Colonic mucosa (tissue), 4 donors: ENCODE data around the gene STX4. TPM values are rescaled to one million over a fixed set of nuclear protein-coding genes. Genes with fewer than 3 reads are reported as not detected.
"Not testable (repeated sequence)": the region's sequence is repeated elsewhere in the genome, so short reads cannot be mapped to it uniquely, and the experiment has no call there.

ENCODE experiments used
- DNase-seq: peaks from one replicate; pipeline ENCODE4 v3.0.0-alpha.2; 2020
- H3K27ac ChIP-seq: fragments of 200-600 bp; one replicate; pipeline ENCODE4 v1.8.0; 2021
- H3K27me3 ChIP-seq: fragments of 200-600 bp; one replicate; pipeline ENCODE4 v1.8.0; 2021
- H3K36me3 ChIP-seq: fragments of 200-600 bp; one replicate; pipeline ENCODE4 v1.8.0; 2021
- H3K4me1 ChIP-seq: fragments of 200-600 bp; one replicate; pipeline ENCODE4 v1.8.0; 2021; ENCODE audit warnings: mild to moderate bottlenecking
- H3K4me3 ChIP-seq: fragments of 200-600 bp; one replicate; pipeline ENCODE4 v1.8.0; 2021
- H3K9ac ChIP-seq, 2 donors: one replicate each; pipeline ENCODE4 v1.7.0; 2013; ENCODE audit warnings: control low read depth in 2 of 2, low read depth in 2 of 2, low read length in 2 of 2
- H3K9me3 ChIP-seq: fragments of 200-600 bp; one replicate; pipeline ENCODE4 v1.8.0; 2021
- CTCF ChIP-seq: fragments of 200-600 bp; IDR thresholded peaks from one replicate; pipeline ENCODE4 v1.8.0; 2022; ENCODE audit warnings: antibody characterized with exemption, mild to moderate bottlenecking
- intact Hi-C: fragments of 100-400 bp; cut with DNase I; formaldehyde crosslinking; loops from one replicate; pipeline ENCODE4 v1.14.1; 2022
- total RNA-seq, 2 donors: library from RNA; stranded (reverse); fragmentation: NEBNext Ultra II Directional in 1 of 2; extraction: Animal tissue kit (Norgen Biotek cat#: 25700) in 1 of 2; gene quantifications; one replicate each; pipeline ENCODE4 v1.2.1, GENCODE V29; 2021
- donor health status: healthy.
- donor health status: DM: no; HTN: no; CAD: no.
- donor health status: DM: no; HTN: no; CAD: no.

STX4 gene
- total RNA-seq, 2 donors from 2014 or later, result 70.8 to 71.4 TPM

GRCh38 chr16:31008551-31008950 lies 24.8 kb upstream of the STX4 start:
- Histone ChIP-seq H3K9ac (no peak overlapping the region), H3K9me3 (no peaks in the 10 kb centered on the region), H3K4me1 (no peaks in the 10 kb centered on the region), H3K27me3 (peaks cover 10% of the 10 kb centered on the region), H3K36me3 (no peaks in the 10 kb centered on the region), H3K4me3 (no peak overlapping the region), H3K27ac (no peak overlapping the region)
- TF ChIP-seq CTCF, result no peak
- DNase-seq, result no peak
- intact Hi-C loops, result no loop called here

- Histone ChIP-seq H3K27me3 (peaks cover 10% of the 10 kb centered on the region), H3K27ac (no peak overlapping the region), H3K4me3 (no peak overlapping the region), H3K36me3 (no peaks in the 10 kb centered on the region), H3K9ac (no peak overlapping the region), H3K4me1 (no peaks in the 10 kb centered on the region), H3K9me3 (no peaks in the 10 kb centered on the region)
- no peak for TF ChIP-seq CTCF
- no peak for DNase-seq
- intact Hi-C loops, result no loop called here
These were observed 24.2 kb upstream of the STX4 start for GRCh38 chr16:31009120-31009519.

- no peak overlapping the region for H3K4me3 ChIP-seq
- DNase-seq, result no peak
- H3K27me3 ChIP-seq, result peaks cover 10% of the 10 kb centered on the region
- intact Hi-C loops, result no loop called here
- no peak overlapping the region for H3K27ac ChIP-seq
- H3K4me1 ChIP-seq, result no peaks in the 10 kb centered on the region
- no peaks in the 10 kb centered on the region for H3K9me3 ChIP-seq
- H3K9ac ChIP-seq, result no peak overlapping the region
- H3K36me3 ChIP-seq, result no peaks in the 10 kb centered on the region
- TF ChIP-seq CTCF, result no peak
These were observed 23.3 kb upstream of the STX4 start for GRCh38 chr16:31009894-31010584.

GRCh38 chr16:31010585-31011325 lies 22.6 kb upstream of the STX4 start, which contains the start of gene STX1B:
Gene STX1B (minus strand): TSS chr16:31010638. CDS start chr16:31010396, 242 bp downstream.
- Histone ChIP-seq H3K9me3 (no peaks in the 10 kb centered on the region), H3K36me3 (no peaks in the 10 kb centered on the region), H3K27ac (no peak within 1 kb of the TSS), H3K9ac (no peak within 1 kb of the TSS), H3K27me3 (peaks cover 10% of the 10 kb centered on the region), H3K4me3 (no peak within 1 kb of the TSS), H3K4me1 (no peaks in the 10 kb centered on the region)
- no peak for TF ChIP-seq CTCF
- DNase-seq, result no peak
- intact Hi-C loops, result no loop called here

- DNase-seq, H3K36me3 ChIP-seq, H3K27ac ChIP-seq, H3K4me1 ChIP-seq, H3K4me3 ChIP-seq, intact Hi-C loops, H3K27me3 ChIP-seq, H3K9me3 ChIP-seq, H3K9ac ChIP-seq: not testable (repeated sequence)
These were observed 21.5 kb upstream of the STX4 start for GRCh38 chr16:31011815-31012214.

GRCh38 chr16:31013292-31013691 lies 20.1 kb upstream of the STX4 start:
- H3K4me1 ChIP-seq, intact Hi-C loops, H3K27me3 ChIP-seq: not testable (repeated sequence)

More at GRCh38 chr16:31013292-31013691, 20.1 kb upstream of the STX4 start:
- not testable (repeated sequence) for H3K27ac ChIP-seq, H3K9ac ChIP-seq, H3K9me3 ChIP-seq, DNase-seq, H3K36me3 ChIP-seq, H3K4me3 ChIP-seq
